Stimulated activated naive CD8-positive, alpha-beta T cell treated with anti-CD3 and anti-CD28 coated beads, Interleukin-15, Interleukin-2, amounts not matched to agents 100 ng/mL and 50 ng/mL, for 24 hours (primary cell): ENCODE data around the gene SCT.

Experiments
- H3K27ac Mint-ChIP-seq: one replicate; pipeline ENCODE4 v1.8.0; 2021; ENCODE audit warnings: mild to moderate bottlenecking, mixed read lengths
- H3K27me3 Mint-ChIP-seq: one replicate; pipeline ENCODE4 v1.8.0; 2021; ENCODE audit warnings: mixed read lengths
- H3K36me3 Mint-ChIP-seq: one replicate; pipeline ENCODE4 v1.8.0; 2021; ENCODE audit warnings: low read depth, mixed read lengths
- H3K4me1 Mint-ChIP-seq: one replicate; pipeline ENCODE4 v1.8.0; 2021; ENCODE audit warnings: low read depth, mixed read lengths
- H3K4me3 Mint-ChIP-seq: one replicate; pipeline ENCODE4 v1.8.0; 2021; ENCODE audit warnings: mild to moderate bottlenecking, mixed read lengths
- H3K9me3 Mint-ChIP-seq: one replicate; pipeline ENCODE4 v1.8.0; 2021; ENCODE audit warnings: mixed read lengths

SCT gene

DNA sequence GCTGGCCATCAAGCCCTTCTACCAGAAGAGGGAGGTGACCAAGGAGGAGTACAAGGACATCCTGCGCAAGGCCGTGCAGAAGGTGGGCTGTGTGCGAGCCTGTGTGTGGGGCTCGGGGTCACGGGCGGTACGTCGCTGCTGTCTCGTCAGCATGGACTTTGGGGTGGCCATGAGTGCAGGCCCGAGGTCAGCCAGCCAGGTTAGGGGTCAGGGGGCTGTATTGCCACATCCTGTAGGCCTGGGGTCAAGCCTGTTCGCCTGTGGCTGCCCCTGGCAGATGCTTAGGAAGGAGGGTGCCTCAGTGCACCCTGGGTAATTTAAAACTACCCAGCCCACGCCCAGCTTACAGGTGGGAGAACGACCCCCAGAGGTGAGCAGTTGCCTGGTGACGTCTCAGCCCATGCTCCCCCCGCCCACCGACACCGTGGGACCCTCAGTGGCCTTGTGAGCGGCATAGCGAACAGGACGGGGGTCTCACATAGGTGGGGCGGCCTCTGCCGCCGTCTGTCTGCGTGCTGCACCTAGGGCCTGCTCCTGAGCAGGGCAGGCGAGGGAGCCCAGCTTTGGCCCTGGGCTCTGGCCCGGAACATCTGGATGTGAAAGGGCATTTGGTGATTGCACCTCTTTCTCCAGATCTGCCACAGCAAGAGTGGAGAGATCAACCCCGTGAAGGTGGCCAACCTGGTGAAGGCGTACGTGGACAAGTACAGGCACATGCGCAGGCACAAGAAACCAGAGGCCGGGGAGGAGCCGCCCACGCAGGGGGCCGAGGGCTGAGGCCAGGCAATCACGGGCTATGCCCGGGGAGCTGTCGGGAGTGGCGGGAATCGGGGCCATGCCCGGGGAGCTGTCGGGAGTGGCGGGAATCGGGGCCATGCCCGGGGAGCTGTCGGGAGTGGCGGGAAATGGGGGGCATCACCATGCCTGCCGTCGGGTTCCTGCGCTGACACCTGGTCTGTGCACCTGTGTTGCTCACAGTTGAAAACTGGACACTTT lies 15.7 kb downstream of the SCT start:
- peaks cover 38% of the 10 kb centered on the region for H3K36me3 Mint-ChIP-seq

DNA sequence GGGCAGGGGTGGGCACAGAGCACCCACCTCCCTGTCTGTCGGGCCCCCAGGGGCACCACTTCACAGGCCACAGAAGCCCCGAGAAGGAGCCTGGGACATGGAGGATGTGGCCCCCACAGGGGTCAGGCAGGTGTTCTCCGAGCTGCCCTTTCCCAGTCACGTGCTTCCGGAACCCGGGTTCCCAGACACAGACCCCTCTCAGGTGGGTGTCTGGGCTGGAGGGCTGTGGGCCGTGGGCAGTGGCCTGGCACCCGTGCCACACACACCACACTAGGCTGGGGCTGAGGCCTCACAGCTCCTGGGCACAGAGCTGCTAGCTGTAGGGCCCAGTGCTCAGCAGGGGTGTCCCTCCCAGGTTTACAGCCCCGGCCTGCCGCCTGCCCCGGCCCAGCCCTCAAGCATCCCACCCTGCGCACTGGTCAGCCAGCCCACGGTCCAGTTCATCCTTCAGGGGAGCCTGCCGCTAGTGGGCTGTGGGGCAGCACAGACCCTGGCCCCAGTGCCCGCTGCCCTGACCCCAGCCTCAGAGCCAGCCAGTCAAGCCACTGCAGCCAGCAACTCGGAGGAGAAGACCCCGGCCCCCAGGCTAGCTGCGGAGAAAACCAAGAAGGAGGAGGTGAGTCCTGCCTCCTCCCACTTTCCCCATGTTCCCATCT lies 16.7 kb downstream of the SCT start:
- Mint-ChIP-seq H3K4me1 (peaks cover 16% of the 10 kb centered on the region), H3K9me3 (no peaks in the 10 kb centered on the region)

More for the DNA sequence above, 15.7 kb downstream of the SCT start:
- Mint-ChIP-seq H3K4me3 (no peak overlapping the region), H3K27me3 (no peaks in the 10 kb centered on the region), H3K4me1 (peaks cover 24% of the 10 kb centered on the region), H3K9me3 (no peaks in the 10 kb centered on the region), H3K27ac (no peak overlapping the region)

DNA sequence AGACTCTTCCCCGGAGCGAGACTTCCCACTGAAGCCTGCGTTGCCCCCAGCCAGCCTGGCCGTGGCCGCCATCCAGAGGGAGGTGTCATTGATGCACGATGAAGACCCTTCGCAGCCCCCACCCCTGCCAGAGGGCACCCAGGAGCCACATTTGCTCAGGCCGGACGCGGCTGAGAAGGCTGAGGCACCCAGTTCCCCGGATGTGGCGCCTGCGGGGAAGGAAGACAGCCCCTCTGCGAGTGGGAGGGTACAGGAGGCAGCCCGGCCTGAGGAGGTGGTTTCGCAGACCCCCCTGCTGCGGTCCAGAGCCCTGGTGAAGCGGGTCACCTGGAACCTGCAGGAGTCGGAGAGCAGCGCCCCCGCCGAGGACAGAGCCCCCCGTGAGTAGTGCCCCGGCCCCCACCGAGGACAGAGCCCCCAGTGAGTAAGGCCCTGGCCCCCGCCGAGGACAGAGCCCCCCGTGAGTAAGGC lies 17.6 kb downstream of the SCT start:
- Mint-ChIP-seq H3K36me3 (peaks cover 45% of the 10 kb centered on the region), H3K9me3 (no peaks in the 10 kb centered on the region), H3K27ac (no peak overlapping the region), H3K4me1 (peaks cover 12% of the 10 kb centered on the region), H3K27me3 (no peaks in the 10 kb centered on the region), H3K4me3 (no peak overlapping the region)

More for the DNA sequence above, 16.7 kb downstream of the SCT start:
- Mint-ChIP-seq H3K4me3 (no peak overlapping the region), H3K27ac (no peak overlapping the region), H3K36me3 (peaks cover 39% of the 10 kb centered on the region), H3K27me3 (no peaks in the 10 kb centered on the region)

DNA sequence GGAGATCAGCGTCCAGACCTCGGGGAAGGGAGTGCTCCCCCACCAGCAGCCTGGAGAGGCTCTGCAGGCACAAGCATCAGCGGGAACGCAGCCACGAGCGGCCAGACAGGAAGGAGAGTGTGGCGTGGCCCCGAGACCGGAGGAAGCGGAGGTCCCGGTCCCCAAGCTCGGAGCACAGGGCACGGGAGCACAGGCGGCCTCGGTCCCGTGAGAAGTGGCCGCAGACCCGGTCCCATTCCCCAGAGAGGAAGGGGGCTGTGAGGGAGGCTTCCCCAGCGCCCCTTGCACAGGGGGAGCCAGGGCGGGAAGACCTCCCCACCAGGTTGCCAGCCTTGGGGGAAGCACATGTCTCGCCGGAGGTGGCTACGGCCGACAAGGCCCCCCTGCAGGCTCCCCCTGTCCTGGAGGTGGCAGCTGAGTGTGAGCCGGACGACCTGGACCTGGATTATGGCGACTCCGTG lies 18.2 kb downstream of the SCT start:
- Mint-ChIP-seq H3K27me3 (no peaks in the 10 kb centered on the region), H3K36me3 (peaks cover 48% of the 10 kb centered on the region), H3K27ac (no peak overlapping the region), H3K4me3 (no peak overlapping the region), H3K4me1 (peaks cover 6% of the 10 kb centered on the region), H3K9me3 (no peaks in the 10 kb centered on the region)

DNA sequence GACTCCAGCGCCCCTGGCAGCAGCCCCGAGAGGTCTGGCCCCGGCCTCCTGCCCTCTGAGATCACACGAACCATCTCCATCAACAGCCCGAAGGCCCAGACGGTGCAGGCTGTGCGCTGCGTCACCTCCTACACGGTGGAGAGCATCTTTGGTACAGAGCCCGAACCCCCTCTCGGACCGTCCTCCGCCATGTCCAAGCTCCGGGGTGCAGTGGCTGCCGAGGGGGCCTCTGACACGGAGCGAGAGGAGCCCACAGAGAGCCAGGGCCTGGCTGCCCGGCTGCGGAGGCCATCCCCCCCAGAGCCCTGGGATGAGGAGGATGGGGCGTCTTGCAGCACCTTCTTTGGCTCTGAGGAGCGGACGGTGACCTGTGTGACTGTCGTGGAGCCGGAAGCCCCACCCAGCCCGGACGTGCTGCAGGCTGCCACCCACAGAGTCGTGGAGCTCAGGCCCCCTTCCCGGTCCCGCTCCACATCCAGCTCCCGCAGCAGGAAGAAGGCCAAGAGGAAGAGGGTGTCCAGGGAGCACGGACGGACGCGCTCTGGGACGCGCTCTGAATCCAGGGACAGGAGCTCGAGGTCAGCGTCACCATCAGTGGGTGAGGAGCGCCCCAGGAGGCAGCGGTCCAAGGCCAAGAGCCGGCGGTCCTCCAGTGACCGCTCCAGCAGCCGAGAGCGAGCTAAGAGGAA lies 18.9 kb downstream of the SCT start:
- H3K27ac Mint-ChIP-seq = no peak overlapping the region
- H3K4me1 Mint-ChIP-seq = peaks cover 5% of the 10 kb centered on the region
- no peaks in the 10 kb centered on the region for H3K27me3 Mint-ChIP-seq
- peaks cover 52% of the 10 kb centered on the region for H3K36me3 Mint-ChIP-seq
- H3K4me3 Mint-ChIP-seq = no peak overlapping the region
- no peaks in the 10 kb centered on the region for H3K9me3 Mint-ChIP-seq

DNA sequence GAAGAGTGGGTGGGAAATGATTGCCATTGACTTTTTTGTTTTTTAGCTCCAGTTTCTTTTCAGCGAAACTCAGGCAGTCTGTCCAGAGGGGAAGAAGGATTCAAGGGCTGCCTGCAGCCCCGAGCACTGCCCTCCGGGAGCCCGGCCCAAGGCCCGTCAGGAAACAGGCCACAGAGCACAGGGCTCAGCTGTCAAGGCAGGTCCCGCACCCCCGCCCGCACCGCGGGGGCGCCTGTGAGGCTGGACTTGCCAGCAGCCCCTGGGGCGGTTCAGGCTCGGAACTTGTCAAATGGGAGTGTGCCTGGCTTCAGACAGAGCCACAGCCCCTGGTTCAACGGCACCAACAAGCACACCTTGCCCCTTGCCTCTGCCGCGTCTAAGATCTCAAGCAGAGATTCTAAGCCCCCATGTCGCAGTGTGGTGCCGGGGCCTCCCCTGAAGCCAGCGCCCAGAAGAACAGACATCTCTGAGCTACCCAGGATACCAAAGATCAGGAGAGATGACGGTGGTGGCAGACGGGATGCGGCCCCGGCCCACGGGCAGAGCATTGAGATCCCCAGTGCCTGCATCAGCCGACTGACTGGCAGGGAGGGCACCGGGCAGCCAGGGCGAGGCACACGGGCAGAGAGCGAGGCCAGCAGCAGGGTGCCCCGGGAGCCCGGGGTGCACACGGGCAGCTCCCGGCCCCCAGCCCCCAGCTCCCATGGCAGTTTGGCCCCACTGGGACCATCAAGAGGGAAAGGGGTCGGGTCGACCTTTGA lies 19.8 kb downstream of the SCT start:
- Mint-ChIP-seq H3K4me3 (no peak overlapping the region), H3K27me3 (no peaks in the 10 kb centered on the region), H3K27ac (no peak overlapping the region), H3K36me3 (peaks cover 52% of the 10 kb centered on the region), H3K9me3 (no peaks in the 10 kb centered on the region), H3K4me1 (peaks cover 5% of the 10 kb centered on the region)

DNA sequence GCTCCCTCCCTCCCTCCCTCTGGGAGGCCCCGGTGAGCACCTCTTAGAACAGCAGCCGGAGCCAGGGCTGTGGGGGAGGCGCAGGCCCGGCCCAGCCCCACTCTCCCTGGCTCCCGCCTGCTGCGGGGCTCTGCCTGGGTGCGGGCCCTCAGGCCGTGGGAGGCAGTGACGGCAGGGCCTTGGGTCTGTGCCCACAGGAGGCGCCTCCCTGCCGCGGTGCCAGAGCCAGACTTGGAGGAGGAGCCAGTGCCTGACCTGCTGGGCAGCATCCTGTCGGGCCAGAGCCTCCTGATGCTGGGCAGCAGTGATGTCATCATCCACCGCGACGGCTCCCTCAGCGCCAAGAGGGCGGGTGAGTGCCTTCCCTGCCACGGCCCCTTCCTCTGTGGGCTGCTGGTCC lies 20.7 kb downstream of the SCT start:
- peaks cover 5% of the 10 kb centered on the region for H3K4me1 Mint-ChIP-seq
- peaks cover 55% of the 10 kb centered on the region for H3K36me3 Mint-ChIP-seq
- H3K27ac Mint-ChIP-seq = no peak overlapping the region
- H3K4me3 Mint-ChIP-seq = no peak overlapping the region
- H3K27me3 Mint-ChIP-seq = no peaks in the 10 kb centered on the region
- H3K9me3 Mint-ChIP-seq = no peaks in the 10 kb centered on the region

DNA sequence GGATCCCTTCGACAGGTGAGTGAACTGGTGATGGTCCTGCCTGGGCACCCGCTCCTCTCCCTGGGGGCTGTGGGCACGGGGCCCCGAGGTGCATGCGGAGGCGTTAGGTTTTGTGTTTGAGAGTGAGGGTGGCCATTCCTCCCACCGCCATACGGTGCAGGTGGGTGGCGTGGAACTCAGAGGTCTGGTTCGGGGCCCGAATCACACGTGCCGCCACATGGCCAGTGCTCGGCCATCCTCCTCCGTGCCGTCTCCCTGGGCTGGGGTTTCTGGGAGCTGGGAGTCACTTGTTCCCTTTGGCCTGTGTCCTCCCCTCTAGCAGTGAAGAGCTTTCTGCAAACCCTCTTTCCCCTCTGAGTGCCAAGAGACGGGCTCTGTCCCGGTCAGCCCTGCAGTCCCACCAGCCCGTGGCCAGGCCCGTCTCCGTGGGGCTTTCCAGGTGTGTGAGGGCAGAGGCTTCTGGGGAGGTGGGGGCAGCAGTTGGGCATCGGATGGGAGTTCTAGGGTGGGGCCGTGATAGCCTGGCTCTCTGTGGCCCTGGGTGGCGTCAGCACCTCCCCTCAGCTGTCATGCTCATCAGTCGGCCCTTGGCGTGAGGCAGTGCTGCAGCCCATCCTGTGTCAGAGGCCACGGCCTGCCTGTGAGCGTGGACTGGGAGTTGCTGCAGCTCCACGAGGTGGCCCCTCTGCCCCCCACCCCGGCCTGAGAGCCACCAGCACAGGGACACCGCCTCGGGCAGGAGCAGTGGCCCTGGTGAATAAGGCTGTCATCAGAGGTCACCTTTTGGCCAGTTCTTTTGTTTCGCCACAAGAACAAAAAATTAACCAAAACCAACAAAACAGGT lies 21.5 kb downstream of the SCT start:
- peaks cover 5% of the 10 kb centered on the region for H3K4me1 Mint-ChIP-seq
- peaks cover 49% of the 10 kb centered on the region for H3K36me3 Mint-ChIP-seq
- no peaks in the 10 kb centered on the region for H3K9me3 Mint-ChIP-seq
- H3K27ac Mint-ChIP-seq = no peak overlapping the region
- H3K4me3 Mint-ChIP-seq = no peak overlapping the region
- no peaks in the 10 kb centered on the region for H3K27me3 Mint-ChIP-seq

DNA sequence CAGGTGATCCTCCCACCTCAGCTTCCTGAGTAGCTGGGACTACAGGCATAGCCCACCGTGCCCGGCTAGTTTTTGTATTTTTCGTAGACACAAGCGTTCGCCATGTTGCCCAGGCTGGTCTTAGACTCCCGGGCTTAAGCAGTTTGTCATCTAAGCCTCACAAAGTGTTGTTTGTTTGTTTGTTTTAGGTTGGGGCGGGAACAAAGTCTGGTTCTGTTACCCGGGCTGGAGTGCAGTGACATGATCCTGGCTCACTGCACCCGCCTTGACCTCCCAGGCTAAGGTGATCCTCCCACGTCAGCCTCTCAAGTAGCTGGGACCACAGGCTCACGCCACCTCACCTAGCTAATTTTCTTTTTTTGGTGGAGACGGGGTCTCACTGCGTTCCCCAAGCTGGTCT lies 23.8 kb downstream of the SCT start:
- Mint-ChIP-seq H3K36me3 (peaks cover 49% of the 10 kb centered on the region), H3K4me3 (no peak overlapping the region), H3K27ac (no peak overlapping the region), H3K9me3 (no peaks in the 10 kb centered on the region), H3K27me3 (no peaks in the 10 kb centered on the region), H3K4me1 (peaks cover 5% of the 10 kb centered on the region)

DNA sequence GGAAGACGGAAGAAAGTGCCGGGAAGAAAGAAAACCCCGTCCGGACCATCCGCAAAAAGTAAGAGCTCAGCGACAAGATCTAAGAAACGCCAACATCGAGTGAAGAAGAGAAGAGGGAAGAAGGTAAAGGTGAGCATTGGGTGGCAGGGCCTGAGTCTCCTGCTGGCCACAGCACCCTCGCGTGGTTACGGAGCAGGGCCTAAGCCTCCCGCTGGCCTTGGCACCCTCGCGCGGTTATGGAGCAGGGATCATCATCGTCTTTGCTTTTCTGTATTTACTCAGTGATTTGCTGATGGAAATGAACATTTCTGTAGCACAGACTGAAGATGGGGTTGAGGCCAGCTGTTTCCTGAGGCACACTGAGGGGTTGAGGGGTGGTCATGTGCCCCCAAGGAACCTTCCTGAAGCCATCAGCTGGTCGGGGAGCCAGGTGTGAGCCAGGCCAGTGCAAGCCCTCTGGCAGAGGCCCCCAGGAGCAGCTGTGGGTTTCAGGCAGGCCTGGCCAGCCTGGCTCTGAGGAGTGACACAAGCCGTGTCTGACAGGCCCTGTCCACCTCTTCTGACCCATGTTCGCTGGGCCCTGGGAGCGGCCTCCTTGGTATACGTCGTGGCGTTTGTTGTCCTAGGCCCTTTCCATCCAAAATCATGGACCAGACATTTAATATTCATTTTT lies 25.3 kb downstream of the SCT start:
- H3K4me1 Mint-ChIP-seq = peaks cover 3% of the 10 kb centered on the region
- H3K4me3 Mint-ChIP-seq = no peak overlapping the region
- H3K36me3 Mint-ChIP-seq = peaks cover 45% of the 10 kb centered on the region
- no peaks in the 10 kb centered on the region for H3K27me3 Mint-ChIP-seq
- H3K27ac Mint-ChIP-seq = no peak overlapping the region
- H3K9me3 Mint-ChIP-seq = no peaks in the 10 kb centered on the region

DNA sequence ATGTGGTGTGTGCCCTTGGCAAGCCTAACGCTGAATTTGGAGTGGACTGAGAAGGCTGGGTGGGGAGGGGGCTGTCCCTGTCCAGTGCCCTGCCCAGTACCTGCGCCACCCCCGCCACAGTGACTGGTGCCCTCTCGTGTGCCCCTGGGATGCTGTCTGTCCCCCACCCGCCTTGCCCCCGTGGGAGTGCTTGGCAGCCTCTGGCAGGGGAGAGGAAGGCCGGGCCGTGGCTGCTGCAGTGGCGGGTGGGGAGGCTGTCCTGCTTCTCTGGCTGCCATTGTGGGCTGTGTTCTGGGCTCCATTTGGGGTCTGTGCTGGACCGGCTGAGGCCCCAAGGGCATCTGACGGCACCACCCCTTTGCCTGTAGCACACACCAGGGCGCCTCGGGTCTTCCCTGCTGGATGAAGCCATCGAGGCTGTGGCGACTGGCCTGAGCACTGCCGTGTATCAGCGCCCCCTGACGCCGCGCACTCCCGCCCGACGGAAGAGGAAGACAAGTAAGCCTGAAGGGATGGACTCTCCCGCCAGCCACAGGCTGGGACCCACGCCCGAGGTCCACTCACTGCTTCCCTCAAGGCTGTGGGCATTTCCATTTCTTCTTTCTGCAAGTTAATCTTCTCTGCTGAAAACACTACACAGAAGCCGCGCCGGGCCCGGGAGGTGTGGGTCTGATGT lies 28.8 kb downstream of the SCT start:
- H3K9me3 Mint-ChIP-seq = no peaks in the 10 kb centered on the region
- no peak overlapping the region for H3K4me3 Mint-ChIP-seq
- H3K36me3 Mint-ChIP-seq = peaks cover 50% of the 10 kb centered on the region
- H3K27ac Mint-ChIP-seq = no peak overlapping the region
- no peaks in the 10 kb centered on the region for H3K27me3 Mint-ChIP-seq
- H3K4me1 Mint-ChIP-seq = peaks cover 6% of the 10 kb centered on the region

DNA sequence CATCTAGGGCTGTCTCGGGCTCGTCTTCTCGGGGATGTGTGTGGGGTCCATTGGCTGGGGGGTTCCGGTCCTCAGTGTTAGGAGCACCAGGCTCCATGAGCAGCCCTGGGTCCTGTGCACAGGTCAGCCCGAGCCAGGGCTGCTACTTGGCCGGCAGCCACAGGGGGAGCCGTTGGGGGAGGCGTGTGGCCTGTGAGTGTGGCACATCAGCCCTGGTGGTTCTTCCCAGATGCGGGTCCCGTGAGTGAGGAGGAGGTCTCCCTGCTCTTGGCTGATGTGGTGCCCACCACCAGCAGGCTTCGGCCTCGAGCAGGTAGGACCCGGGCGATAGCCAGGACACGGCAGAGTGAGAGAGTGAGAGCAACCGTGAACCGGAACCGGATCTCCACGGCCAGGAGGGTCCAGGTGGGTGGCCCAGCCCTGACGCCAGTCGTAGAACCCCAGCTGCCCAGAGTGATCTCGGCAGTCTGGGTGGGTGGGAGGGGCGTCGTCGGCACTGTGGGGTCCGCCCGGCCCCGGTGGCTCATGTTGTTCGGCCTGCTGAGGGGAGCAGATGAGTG lies 29.7 kb downstream of the SCT start:
- Mint-ChIP-seq H3K4me1 (peaks cover 6% of the 10 kb centered on the region), H3K4me3 (no peak overlapping the region), H3K27me3 (no peaks in the 10 kb centered on the region), H3K27ac (no peak overlapping the region), H3K9me3 (no peaks in the 10 kb centered on the region), H3K36me3 (peaks cover 57% of the 10 kb centered on the region)
